H9 (cell line): ENCODE data around the gene PUS3. TPM values are rescaled to one million over a fixed set of nuclear protein-coding genes. Genes with fewer than 3 reads are reported as not detected.

ENCODE experiments used
- DNase-seq: peaks from one replicate; pipeline ENCODE4 v3.0.0-alpha.2; 2017
- H2AFZ ChIP-seq: one replicate; pipeline ENCODE4 v1.6.1; 2013; ENCODE audit warnings: mild to moderate bottlenecking, low read length, control low read depth, moderate library complexity
- H2AK5ac ChIP-seq: 2 replicates; pipeline ENCODE4 v1.6.1; 2013; ENCODE audit warnings: low read length, control low read depth, mixed read lengths; ENCODE audit not compliant: insufficient read length
- H2BK120ac ChIP-seq: one replicate; pipeline ENCODE4 v1.6.1; 2013; ENCODE audit warnings: low read depth, mild to moderate bottlenecking, low read length, control low read depth, inconsistent platforms; ENCODE audit not compliant: poor library complexity, severe bottlenecking
- H2BK12ac ChIP-seq: 2 replicates; pipeline ENCODE4 v1.6.1; 2013; ENCODE audit warnings: low read length, control low read depth, mixed read lengths, low read depth; ENCODE audit not compliant: insufficient read length
- H2BK15ac ChIP-seq: 2 replicates; pipeline ENCODE4 v1.6.1; 2013; ENCODE audit warnings: low read depth, low read length, control low read depth
- H2BK20ac ChIP-seq: one replicate; pipeline ENCODE4 v1.6.1; 2013; ENCODE audit warnings: low read depth, mild to moderate bottlenecking, low read length, control low read depth, inconsistent platforms; ENCODE audit not compliant: poor library complexity, severe bottlenecking
- H2BK5ac ChIP-seq: 2 replicates; pipeline ENCODE4 v1.6.1; 2013; ENCODE audit warnings: low read length, control low read depth, mixed read lengths; ENCODE audit not compliant: insufficient read length
- H3K14ac ChIP-seq: 2 replicates; pipeline ENCODE4 v1.6.1; 2013; ENCODE audit warnings: low read length, control low read depth; ENCODE audit not compliant: insufficient read depth
- H3K18ac ChIP-seq: 2 replicates; pipeline ENCODE4 v1.6.1; 2013; ENCODE audit warnings: low read depth, mild to moderate bottlenecking, mixed read lengths, low read length, control low read depth; ENCODE audit not compliant: insufficient read length
- H3K23ac ChIP-seq: 2 replicates; pipeline ENCODE4 v1.6.1; 2013; ENCODE audit warnings: low read length, control low read depth, mixed read lengths, low read depth; ENCODE audit not compliant: insufficient read length
- H3K23me2 ChIP-seq: 2 replicates; pipeline ENCODE4 v1.6.1; 2013; ENCODE audit warnings: low read depth, mild to moderate bottlenecking, mixed read lengths, low read length, control low read depth; ENCODE audit not compliant: insufficient read length, poor library complexity, severe bottlenecking
- H3K27ac ChIP-seq: 2 replicates; pipeline ENCODE4 v1.5.1; 2013; ENCODE audit warnings: low read length, control low read depth, mixed read lengths, low read depth; ENCODE audit not compliant: insufficient read length
- H3K27me3 ChIP-seq: 2 replicates; pipeline ENCODE4 v1.6.1; 2013; ENCODE audit warnings: low read length, control low read depth, inconsistent platforms; ENCODE audit not compliant: insufficient read depth
- H3K4ac ChIP-seq: 2 replicates; pipeline ENCODE4 v1.6.1; 2013; ENCODE audit warnings: low read depth, mild to moderate bottlenecking, control low read depth, inconsistent platforms, low read length, moderate library complexity
- H3K4me1 ChIP-seq: 2 replicates; pipeline ENCODE4 v1.6.1; 2013; ENCODE audit warnings: low read length, control low read depth, inconsistent platforms; ENCODE audit not compliant: insufficient read depth
- H3K4me2 ChIP-seq: 2 replicates; pipeline ENCODE4 v1.6.1; 2013; ENCODE audit warnings: low read length, control low read depth, mixed read lengths; ENCODE audit not compliant: insufficient read length, insufficient read depth
- H3K56ac ChIP-seq: 2 replicates; pipeline ENCODE4 v1.6.1; 2013; ENCODE audit warnings: low read depth, mild to moderate bottlenecking, mixed read lengths, low read length, control low read depth; ENCODE audit not compliant: insufficient read length
- H3K79me1 ChIP-seq: 2 replicates; pipeline ENCODE4 v1.6.1; 2013; ENCODE audit warnings: low read depth, mild to moderate bottlenecking, moderate library complexity, low read length, control low read depth, inconsistent platforms; ENCODE audit not compliant: insufficient read depth, poor library complexity, severe bottlenecking
- H3K79me2 ChIP-seq: 2 replicates; pipeline ENCODE4 v1.6.1; 2013; ENCODE audit warnings: low read length, control low read depth, inconsistent platforms; ENCODE audit not compliant: insufficient read depth
- H3K9ac ChIP-seq: 2 replicates; pipeline ENCODE4 v1.6.1; 2013; ENCODE audit warnings: low read length, control low read depth, mixed read lengths; ENCODE audit not compliant: insufficient read length; ENCODE audit errors: extremely low read depth
- H3K9me3 ChIP-seq: one replicate; pipeline ENCODE4 v1.6.1; 2013; ENCODE audit warnings: low read depth, low read length, inconsistent platforms; ENCODE audit not compliant: control insufficient read depth
- H3T11ph ChIP-seq: one replicate; pipeline ENCODE4 v1.6.1; 2013; ENCODE audit warnings: mild to moderate bottlenecking, low read length, control low read depth, inconsistent platforms
- H4K20me1 ChIP-seq: one replicate; pipeline ENCODE4 v1.6.1; 2013; ENCODE audit not compliant: control insufficient read depth, insufficient read length, insufficient read depth
- H4K5ac ChIP-seq: 2 replicates; pipeline ENCODE4 v1.6.1; 2013; ENCODE audit warnings: low read depth, mild to moderate bottlenecking, mixed read lengths, low read length, control low read depth; ENCODE audit not compliant: insufficient read length
- H4K8ac ChIP-seq: replicated peaks from 2 replicates; pipeline ENCODE4 v1.6.1; 2013; ENCODE audit warnings: low read length, control low read depth, mixed read lengths, low read depth; ENCODE audit not compliant: insufficient read length
- H4K91ac ChIP-seq: 2 replicates; pipeline ENCODE4 v1.6.1; 2013; ENCODE audit warnings: low read depth, mild to moderate bottlenecking, moderate library complexity, mixed read lengths, low read length, control low read depth; ENCODE audit not compliant: insufficient read length
- H3K27ac Mint-ChIP-seq, 3 experiments: 2 replicates in 2 of 3; 3 replicates in 1 of 3; pipeline ENCODE4 v1.8.0; 2020 to 2021; ENCODE audit warnings: mixed read lengths in 3 of 3, mild to moderate bottlenecking in 1 of 3, moderate library complexity in 1 of 3
- H3K27me3 Mint-ChIP-seq: 2 replicates; pipeline ENCODE4 v1.8.0; 2021; ENCODE audit warnings: low read depth, mild to moderate bottlenecking, moderate library complexity, mixed read lengths
- H3K36me3 Mint-ChIP-seq, 3 experiments: 2 replicates in 2 of 3; 3 replicates in 1 of 3; pipeline ENCODE4 v1.8.0; 2020 to 2021; ENCODE audit warnings: low read depth in 3 of 3, mixed read lengths in 3 of 3; ENCODE audit not compliant: insufficient read depth in 1 of 3
- H3K4me1 Mint-ChIP-seq, 2 experiments: 2 replicates each; pipeline ENCODE4 v1.8.0; 2020; ENCODE audit warnings: mixed read lengths in 2 of 2
- H3K4me3 Mint-ChIP-seq, 2 experiments: 2 replicates in 1 of 2; 3 replicates in 1 of 2; pipeline ENCODE4 v1.8.0; 2020 to 2021; ENCODE audit warnings: mild to moderate bottlenecking in 2 of 2, mixed read lengths in 2 of 2, moderate library complexity in 1 of 2
- H3K9me3 Mint-ChIP-seq, 2 experiments: 2 replicates in 1 of 2; 3 replicates in 1 of 2; pipeline ENCODE4 v1.8.0; 2020; ENCODE audit warnings: mild to moderate bottlenecking in 2 of 2, mixed read lengths in 2 of 2, moderate library complexity in 1 of 2
- CTCF ChIP-seq: fragments of 200-600 bp; sonication (generic); conservative IDR thresholded peaks from 3 replicates; pipeline ENCODE4 v1.8.0; 2021; ENCODE audit warnings: antibody characterized with exemption, mild to moderate bottlenecking
- WGBS: extraction: QIAGEN DNeasy Blood & Tissue Kit; methylation state at CpG from one replicate; pipeline ENCODE4 v1.1.7; 2013; ENCODE audit warnings: missing lambda C conversion rate, low lambda C conversion rate, mixed read lengths; ENCODE audit not compliant: insufficient read length; ENCODE audit errors: extremely low coverage; 5-methylcytosine and 5-hydroxymethylcytosine counted together
- total RNA-seq: library from RNA; stranded (reverse); gene quantifications from 2 replicates; pipeline ENCODE4 v1.2.1, GENCODE V29; 2021

Gene PUS3
- total RNA-seq, 1 experiment from 2014 or later = 20.0 TPM

GRCh38 chr11:125935056-125935455, 32.0 kb upstream of the PUS3 start:
- no peaks in the 10 kb centered on the region for H3K79me1 ChIP-seq
- H3K27me3 Mint-ChIP-seq = peaks cover 6% of the 10 kb centered on the region
- H3K4me1 ChIP-seq = peaks cover 6% of the 10 kb centered on the region; the same call in 1 of the 2 replicates
- no peak overlapping the region for H4K8ac ChIP-seq
- no peak overlapping the region for H3K14ac ChIP-seq
- no CpG with 5 or more reads among the region's 2 CpGs for WGBS
- no peak overlapping the region for H3T11ph ChIP-seq
- H3K79me2 ChIP-seq = no peaks in the 10 kb centered on the region
- H3K27ac Mint-ChIP-seq = no peak overlapping the region
- no peak overlapping the region for H4K5ac ChIP-seq
- H2BK12ac ChIP-seq = no peak overlapping the region
- H3K23me2 ChIP-seq = no peaks in the 10 kb centered on the region
- H2BK20ac ChIP-seq = no peak overlapping the region
- H4K91ac ChIP-seq = no peak overlapping the region
- no peak overlapping the region for H2BK5ac ChIP-seq
- no peak overlapping the region for H3K27ac ChIP-seq
- no peaks in the 10 kb centered on the region for H3K36me3 Mint-ChIP-seq
- H3K4me3 Mint-ChIP-seq = no peak overlapping the region
- H2AFZ ChIP-seq = no peak overlapping the region
- H3K27me3 ChIP-seq = no peaks in the 10 kb centered on the region
- H2AK5ac ChIP-seq = no peak overlapping the region
- H3K9me3 ChIP-seq = no peaks in the 10 kb centered on the region
- H2BK15ac ChIP-seq = no peak overlapping the region
- H3K4me2 ChIP-seq = no peak overlapping the region
- H4K20me1 ChIP-seq = no peaks in the 10 kb centered on the region
- no peaks in the 10 kb centered on the region; a peak in 1 of 5 replicates for H3K9me3 Mint-ChIP-seq
- no peak overlapping the region for H2BK120ac ChIP-seq
- no peak overlapping the region for H3K18ac ChIP-seq
- H3K9ac ChIP-seq = no peak overlapping the region
- no peak overlapping the region for H3K56ac ChIP-seq
- H3K4ac ChIP-seq = no peak overlapping the region
- no peak for TF ChIP-seq CTCF
- no peak for DNase-seq
- peaks cover 28 to 40% of the 10 kb centered on the region in 2 experiments for H3K4me1 Mint-ChIP-seq
- no peak overlapping the region for H3K23ac ChIP-seq
